ENCODE data around the gene PTPRR. TPM values are rescaled to one million over a fixed set of nuclear protein-coding genes. Genes with fewer than 3 reads are reported as not detected.

The PTPRR gene
- total RNA-seq, 4 donors from 2014 or later, result 0.57 to 2.1 (median 0.84) TPM

- DNase-seq (ENCODE audit: extremely low spot score), result no peak
- WGBS, result 69% methylated on average over 7 of the region's 7 CpGs
- H3K36me3 ChIP-seq, result no peaks in the 10 kb centered on the region
- no peak for TF ChIP-seq CTCF (IDR thresholded peaks at IDR 0.05)
- no peak for TF ChIP-seq POLR2AphosphoS5 (IDR thresholded peaks at IDR 0.05)
- TF ChIP-seq EP300 (IDR thresholded peaks at IDR 0.05), result no peak
- TF ChIP-seq POLR2A (IDR thresholded peaks at IDR 0.05; ENCODE audit: low read depth), result no peak
- no peak overlapping the region for H3K27ac ChIP-seq (replicated peaks in 1 of 4)
- no peaks in the 10 kb centered on the region for H3K9me3 ChIP-seq
- H3K4me3 ChIP-seq, result no peak overlapping the region
- intact Hi-C loops (cut with DNase I), result no loop called here
- no peaks in the 10 kb centered on the region for H3K27me3 ChIP-seq
- no peaks in the 10 kb centered on the region for H3K4me1 ChIP-seq
These were observed 97.2 kb downstream of the PTPRR start for GRCh38 chr12:70823182-70823976.

- intact Hi-C loops (cut with DNase I), result no loop called here
- H3K4me1 ChIP-seq, result no peaks in the 10 kb centered on the region
- DNase-seq (ENCODE audit: extremely low spot score), result no peak
- H3K27me3 ChIP-seq, result no peaks in the 10 kb centered on the region
- no peaks in the 10 kb centered on the region for H3K9me3 ChIP-seq
- TF ChIP-seq POLR2A (IDR thresholded peaks at IDR 0.05; ENCODE audit: low read depth), result no peak
- TF ChIP-seq POLR2AphosphoS5 (IDR thresholded peaks at IDR 0.05), result no peak
- no peak overlapping the region for H3K4me3 ChIP-seq
- no peaks in the 10 kb centered on the region for H3K36me3 ChIP-seq
- WGBS, result 76% methylated on average over 3 of the region's 3 CpGs
- H3K27ac ChIP-seq (replicated peaks in 1 of 4), result no peak overlapping the region
These were observed 98.1 kb downstream of the PTPRR start for GRCh38 chr12:70822412-70822811.

- no peaks in the 10 kb centered on the region for H3K4me1 ChIP-seq
- intact Hi-C loops (cut with DNase I), result no loop called here
These were observed 104.6 kb downstream of the PTPRR start for GRCh38 chr12:70815971-70816391.

GRCh38 chr12:70815056-70815455 lies 105.5 kb downstream of the PTPRR start:
- WGBS, result 82% methylated on average over 2 of the region's 2 CpGs
- Histone ChIP-seq H3K27ac (replicated peaks in 1 of 4) (no peak overlapping the region), H3K27me3 (no peaks in the 10 kb centered on the region), H3K4me1 (no peaks in the 10 kb centered on the region), H3K36me3 (no peaks in the 10 kb centered on the region), H3K4me3 (no peak overlapping the region), H3K9me3 (peaks cover 0 to 6% (median 0%) of the 10 kb centered on the region in 4 donors)
- intact Hi-C loops (cut with DNase I), result no loop called here
- TF ChIP-seq EP300 (IDR thresholded peaks at IDR 0.05) (no peak), CTCF (IDR thresholded peaks at IDR 0.05) (no peak), POLR2A (IDR thresholded peaks at IDR 0.05; ENCODE audit: low read depth) (no peak), POLR2AphosphoS5 (IDR thresholded peaks at IDR 0.05) (no peak)
- DNase-seq (ENCODE audit: extremely low spot score), result no peak

More at GRCh38 chr12:70815971-70816391, 104.6 kb downstream of the PTPRR start:
- TF ChIP-seq POLR2A (IDR thresholded peaks at IDR 0.05; ENCODE audit: low read depth) (no peak), POLR2AphosphoS5 (IDR thresholded peaks at IDR 0.05) (no peak), CTCF (IDR thresholded peaks at IDR 0.05) (no peak), EP300 (IDR thresholded peaks at IDR 0.05) (no peak)
- no peak overlapping the region for H3K27ac ChIP-seq (replicated peaks in 1 of 4)
- peaks cover 0 to 6% (median 0%) of the 10 kb centered on the region in 4 donors for H3K9me3 ChIP-seq
- H3K27me3 ChIP-seq, result no peaks in the 10 kb centered on the region
- no peak overlapping the region for H3K4me3 ChIP-seq
- DNase-seq (ENCODE audit: extremely low spot score), result no peak
- 64% methylated on average over 2 of the region's 2 CpGs for WGBS
- H3K36me3 ChIP-seq, result no peaks in the 10 kb centered on the region

GRCh38 chr12:70813559-70813958 lies 107.0 kb downstream of the PTPRR start:
- H3K36me3 ChIP-seq, result no peaks in the 10 kb centered on the region
- no peak overlapping the region for H3K27ac ChIP-seq (replicated peaks in 1 of 4)
- 80% methylated on average over 4 of the region's 4 CpGs for WGBS
- no peak overlapping the region for H3K4me3 ChIP-seq
- H3K9me3 ChIP-seq, result peaks cover 0 to 6% (median 0%) of the 10 kb centered on the region in 4 donors
- no peak for TF ChIP-seq POLR2AphosphoS5 (IDR thresholded peaks at IDR 0.05)
- TF ChIP-seq EP300 (IDR thresholded peaks at IDR 0.05), result no peak
- no peak for TF ChIP-seq POLR2A (IDR thresholded peaks at IDR 0.05; ENCODE audit: low read depth)
- no peaks in the 10 kb centered on the region for H3K27me3 ChIP-seq
- no peaks in the 10 kb centered on the region for H3K4me1 ChIP-seq
- intact Hi-C loops (cut with DNase I), result no loop called here
- no peak for DNase-seq (ENCODE audit: extremely low spot score)

Data from esophagus muscularis mucosa (tissue), 4 donors.